ENCODE measurements around the gene BAD. TPM values are rescaled to one million over a fixed set of nuclear protein-coding genes. Genes with fewer than 3 reads are reported as not detected.

BAD gene
- total RNA-seq, 1 donor from 2014 or later = 68.2 TPM

Other genes starting within 250 kb of the BAD start
- gene FLRT1, start 248.7 kb downstream of the BAD start, total RNA-seq = not detected in 2 replicates
- gene MACROD1, start 118.6 kb downstream of the BAD start, total RNA-seq = 17.5 and 32.5 TPM in 2 replicates
- 212 and 226 TPM in 2 replicates for gene STIP1, start 98.5 kb downstream of the BAD start, total RNA-seq
- gene FERMT3, start 77.9 kb downstream of the BAD start, total RNA-seq = 8.1 and 22.2 TPM in 2 replicates
- gene TRPT1, start 58.5 kb downstream of the BAD start, total RNA-seq = 22.6 and 63.7 TPM in 2 replicates
- 53.3 and 61.4 TPM in 2 replicates for gene NUDT22, start 58.4 kb downstream of the BAD start, total RNA-seq
- 4.3 and 7.8 TPM in 2 replicates for gene DNAJC4, start 54.1 kb downstream of the BAD start, total RNA-seq
- 7.6 and 10.7 TPM in 2 replicates for gene VEGFB, start 50.1 kb downstream of the BAD start, total RNA-seq
- 41.0 and 56.8 TPM in 2 replicates for gene FKBP2, start 43.6 kb downstream of the BAD start, total RNA-seq
- gene PPP1R14B, start 37.7 kb downstream of the BAD start, total RNA-seq = 264 and 362 TPM in 2 replicates
- 51.3 and 68.1 TPM in 2 replicates for gene PLCB3, start 33.1 kb downstream of the BAD start, total RNA-seq
- gene GPR137, start 1.2 kb upstream of the BAD start, total RNA-seq = 6.4 and 7.1 TPM in 2 replicates
- gene KCNK4, start 6.6 kb upstream of the BAD start, total RNA-seq = under 0.01 and 0.30 TPM in 2 replicates
- gene CATSPERZ, start 15.7 kb upstream of the BAD start, total RNA-seq = 0.61 TPM in 1 of 2 replicates, not detected in the other
- 43.6 and 52.3 TPM in 2 replicates for gene ESRRA, start 20.9 kb upstream of the BAD start, total RNA-seq
- 294 and 605 TPM in 2 replicates for gene TRMT112, start 32.9 kb upstream of the BAD start, total RNA-seq
- gene PRDX5, start 33.5 kb upstream of the BAD start, total RNA-seq = 287 and 290 TPM in 2 replicates
- 1.3 and 1.7 TPM in 2 replicates for gene CCDC88B, start 55.5 kb upstream of the BAD start, total RNA-seq
- gene RPS6KA4, start 74.5 kb upstream of the BAD start, total RNA-seq = 35.3 and 35.7 TPM in 2 replicates

Data from epithelial cell of umbilical artery (primary cell).